Aorta (tissue), 5 donors: ENCODE results near the gene TMEM52. TPM values are rescaled to one million over a fixed set of nuclear protein-coding genes. Genes with fewer than 3 reads are reported as not detected.
A peak's percentile ranks its signal among the peaks of the same experiment; 100 is the strongest.
"Not testable (repeated sequence)": the region's sequence is repeated elsewhere in the genome, so short reads cannot be mapped to it uniquely, and the experiment has no call there.

Experiments used
- ATAC-seq: fragments of 200-7000 bp; cut with Tn5 transposase; one replicate; pipeline ENCODE4 v1.9.1; 2022; ENCODE audit warnings: moderate library complexity; ENCODE audit not compliant: low FRiP score
- DNase-seq, 2 donors: peaks; one replicate each; pipeline ENCODE4 v3.0.0-alpha.2; 2020
- H3K27ac ChIP-seq, 2 donors: one replicate each; pipeline ENCODE4 v1.5.1; 2013; ENCODE audit warnings: low read length in 2 of 2, mild to moderate bottlenecking in 2 of 2, moderate library complexity in 2 of 2, control low read depth in 1 of 2, inconsistent platforms in 1 of 2, low read depth in 1 of 2
- H3K27me3 ChIP-seq, 2 donors: one replicate each; pipeline ENCODE4 v1.6.1; 2013; ENCODE audit warnings: control low read depth in 1 of 2, low read length in 1 of 2, mild to moderate bottlenecking in 1 of 2, moderate library complexity in 1 of 2; ENCODE audit not compliant: insufficient read depth in 2 of 2, control insufficient read depth in 1 of 2
- H3K36me3 ChIP-seq, 2 donors: one replicate each; pipeline ENCODE4 v1.6.1; 2013; ENCODE audit warnings: control low read depth in 1 of 2, low read length in 1 of 2, mild to moderate bottlenecking in 1 of 2; ENCODE audit not compliant: insufficient read depth in 2 of 2, control insufficient read depth in 1 of 2
- H3K4me1 ChIP-seq, 2 donors: one replicate each; pipeline ENCODE4 v1.6.1; 2013; ENCODE audit warnings: low read length in 2 of 2, control low read depth in 1 of 2, mild to moderate bottlenecking in 1 of 2, moderate library complexity in 1 of 2; ENCODE audit not compliant: insufficient read depth in 2 of 2, control insufficient read depth in 1 of 2
- H3K4me3 ChIP-seq, 2 donors: one replicate each; pipeline ENCODE4 v1.5.1; 2013; ENCODE audit warnings: low read length in 2 of 2, control low read depth in 1 of 2, mild to moderate bottlenecking in 1 of 2
- H3K9me3 ChIP-seq: one replicate; pipeline ENCODE4 v1.6.1; 2013; ENCODE audit warnings: mild to moderate bottlenecking, low read length; ENCODE audit not compliant: control insufficient read depth
- WGBS, 2 donors: extraction: QIAGEN DNeasy Blood & Tissue Kit; methylation state at CpG; one replicate each; pipeline ENCODE4 v1.1.7; 2013; 5-methylcytosine and 5-hydroxymethylcytosine counted together
- intact Hi-C, 2 donors: fragments of 100-400 bp; cut with DNase I; formaldehyde crosslinking; loops; one replicate each; pipeline versions ENCODE4 v1.14.2 to v1.15.0; 2022
- polyA plus RNA-seq, 2 donors: library from polyadenylated mRNA; stranded (reverse); fragments of 200-250 nt; gene quantifications; one replicate each; pipeline ENCODE4 v1.2.3, GENCODE V29; 2013
- total RNA-seq, 2 donors: library from RNA; stranded (reverse); fragmentation: NEBNext Ultra II Directional; extraction: Animal tissue kit (Norgen Biotek cat#: 25700); gene quantifications; one replicate each; pipeline ENCODE4 v1.2.1, GENCODE V29; 2021
- donor health status: healthy with polysubstance abuse.
- donor health status: Bipolar disorder and iron deficiency.
- donor health status: DM: no; HTN: no; CAD: no.
- donor health status: DM: no; HTN: no; CAD: no.
- donor health status: DM: yes; HTN: yes; CAD: no.

Gene TMEM52
- total and polyA plus RNA-seq, 4 donors = 0.13 TPM; not detected in 3

DNA sequence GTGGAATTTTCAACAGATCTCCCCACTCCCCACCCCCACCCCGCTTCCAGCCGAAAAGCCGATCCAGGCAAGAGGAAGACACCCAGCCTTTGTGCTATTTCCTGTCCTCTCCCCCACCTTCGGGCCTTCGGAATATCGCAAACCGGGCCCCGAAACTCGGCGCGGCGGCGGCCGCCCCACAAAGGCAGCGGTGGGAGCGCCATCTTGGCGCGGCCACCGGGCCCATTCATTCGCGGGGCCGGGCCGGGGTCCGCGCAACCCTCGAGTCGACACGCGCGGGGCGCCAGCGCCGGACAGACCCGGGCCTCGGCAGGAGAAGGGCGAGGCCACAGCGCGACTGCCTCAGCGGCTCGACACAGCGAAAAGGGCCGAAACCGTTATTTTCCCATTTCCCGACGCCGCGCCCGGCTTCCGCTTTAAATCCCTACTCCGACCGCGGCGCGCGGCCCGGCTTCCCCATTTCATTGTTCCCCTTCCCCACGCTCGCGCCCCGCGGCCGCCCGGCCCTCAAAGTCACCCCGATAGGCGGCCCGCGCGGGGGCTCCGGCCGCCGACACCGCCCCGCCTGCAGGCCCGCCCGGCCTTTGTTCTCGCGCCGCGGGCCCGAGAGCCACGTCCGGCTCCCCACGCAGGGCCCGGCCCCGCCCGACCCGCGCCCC is 29.1 kb downstream of the TMEM52 start:
- peak; percentile 87 to 88 for DNase-seq
- 0% methylated on average over 36 to 88 of the region's 88 CpGs for WGBS, 2 donors

DNA sequence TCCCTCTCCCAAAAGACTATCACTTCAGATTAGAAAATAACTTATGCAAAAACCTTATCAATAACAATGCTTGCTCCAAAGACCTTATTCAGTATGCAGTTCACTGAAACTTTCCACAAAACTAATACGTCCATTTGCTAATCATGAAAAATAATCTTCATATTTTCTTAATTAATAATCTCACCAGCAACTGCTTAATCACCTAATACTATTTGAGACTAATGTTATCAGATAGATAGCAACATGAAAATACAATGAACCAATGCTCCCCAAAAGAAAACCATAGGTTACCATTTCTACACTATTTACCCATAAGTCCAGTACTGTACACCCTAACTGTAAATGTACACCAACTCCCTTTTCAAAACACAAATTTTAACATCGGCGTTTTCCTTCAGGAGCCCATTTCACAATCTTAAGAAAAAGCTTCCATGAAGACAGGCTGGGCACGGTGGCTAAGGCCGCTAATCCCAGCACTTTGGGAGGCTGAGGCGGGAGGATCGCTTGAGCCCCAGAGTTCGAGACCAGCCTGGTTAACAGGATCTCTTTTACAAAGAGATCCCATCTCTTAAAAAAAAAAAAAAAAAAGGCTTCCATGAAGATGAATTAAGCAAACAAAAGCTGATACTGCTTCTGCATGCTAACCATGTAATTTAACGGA is 29.9 kb downstream of the TMEM52 start:
- Histone ChIP-seq H3K36me3 (no peaks in the 10 kb centered on the region), H3K9me3 (no peaks in the 10 kb centered on the region), H3K27ac (no peak overlapping the region), H3K4me1 (no peaks in the 10 kb centered on the region), H3K4me3 (peak overlapping the region; percentile 97 to 99), H3K27me3 (no peaks in the 10 kb centered on the region)
- WGBS, 2 donors = 8 to 10% methylated on average over 9 of the region's 9 CpGs
- intact Hi-C loops = loop anchor here in 1 of 2 donors (10.0 kb wide), 1 partner anchor 74 kb away; no protein-coding TSS in a partner anchor
- no peak for ATAC-seq
- peak in 1 of 2 donors; percentile 13 for DNase-seq

More for the DNA sequence above, 29.1 kb downstream of the TMEM52 start:
- Histone ChIP-seq H3K36me3 (no peaks in the 10 kb centered on the region), H3K4me1 (no peaks in the 10 kb centered on the region), H3K27me3 (no peaks in the 10 kb centered on the region), H3K4me3 (peak overlapping the region; percentile 97 to 99), H3K27ac (peak overlapping the region; percentile 63 to 95), H3K9me3 (no peaks in the 10 kb centered on the region)
- intact Hi-C loops = loop anchor here (5.0 to 10.0 kb wide), 2 partner anchors 75 to 108 kb away; no protein-coding TSS in a partner anchor
- no peak for ATAC-seq

DNA sequence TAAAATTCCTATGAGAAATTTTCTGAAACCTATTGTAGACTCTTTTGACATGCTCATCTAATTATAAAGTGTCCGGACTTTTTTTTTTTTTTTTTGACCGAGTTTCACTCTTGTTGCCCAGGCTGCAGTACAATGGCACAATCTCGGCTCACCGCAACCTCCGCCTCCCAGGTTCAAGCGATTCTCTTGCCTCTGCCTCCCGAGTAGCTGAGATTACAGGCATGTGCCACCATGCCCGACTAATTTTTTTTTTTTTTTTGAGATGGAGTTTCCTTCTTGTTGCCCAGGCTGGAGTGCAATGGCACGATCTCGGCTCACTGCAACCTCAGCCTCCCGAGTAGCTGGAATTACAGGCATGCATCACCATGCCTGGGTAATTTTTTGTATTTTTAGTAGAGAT is 35.2 kb downstream of the TMEM52 start:
- H3K4me1 ChIP-seq, H3K27ac ChIP-seq, H3K27me3 ChIP-seq, H3K36me3 ChIP-seq, H3K9me3 ChIP-seq, H3K4me3 ChIP-seq, ATAC-seq: not testable (repeated sequence)
- peak in 1 of 2 donors; percentile 6 for DNase-seq
- intact Hi-C loops = loop anchor here in 1 of 2 donors (10.0 kb wide), 1 partner anchor 69 kb away; no protein-coding TSS in a partner anchor
- 73 to 74% methylated on average over 11 of the region's 11 CpGs for WGBS, 2 donors

DNA sequence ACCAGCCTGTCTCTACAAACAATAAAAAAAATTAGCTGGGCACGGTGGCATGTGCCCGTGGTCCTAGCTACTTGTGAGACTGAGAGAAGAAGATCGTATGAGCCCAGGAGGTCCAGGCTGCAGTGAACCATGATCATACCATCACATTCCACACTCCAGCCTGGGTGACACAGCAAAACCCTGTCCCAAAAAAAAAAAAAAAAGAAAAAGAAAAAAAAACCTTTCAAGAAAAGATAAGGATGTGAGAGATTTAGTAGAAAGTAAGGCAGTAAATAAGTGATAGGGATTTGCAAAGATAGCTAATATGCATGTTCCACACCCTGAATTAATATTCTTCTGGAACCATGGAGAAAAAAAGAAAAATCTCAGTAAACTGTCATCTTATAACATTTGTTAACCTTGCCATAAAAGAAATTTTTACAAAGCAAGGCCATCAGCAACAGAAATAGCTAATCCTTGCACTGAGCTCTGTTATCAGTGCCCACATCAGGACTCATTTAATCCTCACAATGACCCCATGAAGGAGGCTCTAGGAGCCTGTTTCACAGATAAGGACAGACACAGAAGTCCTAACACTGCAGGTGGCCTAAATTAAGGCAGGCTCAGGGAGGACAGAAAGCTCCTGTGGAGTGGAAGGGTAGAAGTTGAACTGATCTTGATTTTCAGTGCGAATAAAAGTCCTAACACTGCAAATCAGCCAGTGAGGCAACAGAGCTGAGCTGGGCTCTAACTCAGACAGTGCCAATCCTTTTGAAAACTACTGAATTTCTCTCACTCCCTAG is 35.8 kb downstream of the TMEM52 start:
- Histone ChIP-seq H3K27me3 (no peaks in the 10 kb centered on the region), H3K27ac (peak overlapping the region in 1 of 2 donors; percentile 60), H3K4me3 (no peak overlapping the region), H3K4me1 (no peaks in the 10 kb centered on the region), H3K9me3 (no peaks in the 10 kb centered on the region), H3K36me3 (no peaks in the 10 kb centered on the region)
- ATAC-seq = no peak
- 20 to 21% methylated on average over 4 of the region's 4 CpGs for WGBS, 2 donors
- intact Hi-C loops = loop anchor here in 1 of 2 donors (10.0 kb wide), 1 partner anchor 68 kb away; no protein-coding TSS in a partner anchor
- peak in 1 of 2 donors; percentile 20 for DNase-seq

DNA sequence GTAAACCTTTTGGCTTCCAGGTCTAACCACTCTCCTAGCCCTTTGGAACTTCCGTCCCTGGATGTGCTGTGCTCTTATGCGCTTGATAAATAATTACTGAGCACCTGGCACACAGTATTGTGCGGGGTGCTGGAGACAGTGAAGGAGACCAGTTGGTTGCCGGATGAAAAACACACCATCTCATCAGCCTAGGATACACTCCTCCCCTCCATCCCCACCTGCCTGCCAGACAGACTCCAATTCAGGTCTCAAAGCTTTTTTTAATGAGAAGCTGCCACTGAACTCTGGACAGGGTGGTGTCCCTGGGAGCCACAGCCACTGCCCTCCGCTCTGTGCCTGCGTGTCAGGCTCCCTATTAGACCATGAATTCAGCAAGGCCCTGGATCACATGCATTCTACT is 37.4 kb downstream of the TMEM52 start:
- no peaks in the 10 kb centered on the region for H3K27me3 ChIP-seq
- ATAC-seq (no peak), DNase-seq (peak in 1 of 2 donors; percentile 16)
- H3K27ac ChIP-seq = no peak overlapping the region
- no peak overlapping the region for H3K4me3 ChIP-seq
- intact Hi-C loops = loop anchor here in 1 of 2 donors (10.0 kb wide), 1 partner anchor 67 kb away; no protein-coding TSS in a partner anchor
- H3K36me3 ChIP-seq = no peaks in the 10 kb centered on the region
- WGBS, 2 donors = 85 to 86% methylated on average over 6 of the region's 6 CpGs
- H3K4me1 ChIP-seq = no peaks in the 10 kb centered on the region
- H3K9me3 ChIP-seq = no peaks in the 10 kb centered on the region

DNA sequence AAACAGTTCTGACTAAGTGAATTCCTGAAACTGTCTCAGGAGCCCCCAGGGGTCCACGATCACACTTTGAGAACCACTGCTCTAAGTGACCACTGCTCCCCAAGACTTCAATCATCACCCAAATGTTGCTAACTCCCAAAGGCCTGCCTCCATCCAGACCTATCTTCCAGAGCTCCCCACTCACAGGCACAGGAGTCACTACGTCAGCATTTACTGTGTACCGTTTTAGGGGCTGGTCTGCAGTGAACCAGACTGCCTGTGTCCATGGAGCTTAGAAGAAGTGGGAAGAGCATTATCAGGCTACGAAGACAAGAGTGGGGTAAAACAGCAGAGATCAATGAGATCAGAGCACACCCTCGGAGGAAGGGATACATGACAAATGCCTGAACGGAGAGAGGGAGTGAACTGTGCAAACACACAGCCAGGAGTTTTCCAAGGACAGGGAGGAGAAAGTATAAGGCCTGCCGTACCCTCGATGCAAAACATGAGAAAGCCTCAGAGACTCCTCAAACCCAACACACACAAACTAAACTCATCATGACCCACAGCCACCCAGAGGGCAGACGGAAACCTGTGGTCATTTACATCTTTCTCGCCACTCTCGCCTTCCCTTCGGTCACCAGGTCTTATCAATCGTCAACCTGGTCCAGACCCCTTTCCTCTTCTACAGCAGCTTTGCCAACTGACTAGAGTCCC is 38.3 kb downstream of the TMEM52 start:
- H3K27ac ChIP-seq = no peak overlapping the region
- peak in 1 of 2 donors; percentile 17 for DNase-seq
- ATAC-seq = no peak
- H3K27me3 ChIP-seq = no peaks in the 10 kb centered on the region
- no peaks in the 10 kb centered on the region for H3K9me3 ChIP-seq
- no peaks in the 10 kb centered on the region for H3K36me3 ChIP-seq
- H3K4me3 ChIP-seq = no peak overlapping the region
- intact Hi-C loops = loop anchor here in 1 of 2 donors (10.0 kb wide), 1 partner anchor 66 kb away; no protein-coding TSS in a partner anchor
- WGBS, 2 donors = 47 to 48% methylated on average over 13 of the region's 13 CpGs
- H3K4me1 ChIP-seq = no peaks in the 10 kb centered on the region

DNA sequence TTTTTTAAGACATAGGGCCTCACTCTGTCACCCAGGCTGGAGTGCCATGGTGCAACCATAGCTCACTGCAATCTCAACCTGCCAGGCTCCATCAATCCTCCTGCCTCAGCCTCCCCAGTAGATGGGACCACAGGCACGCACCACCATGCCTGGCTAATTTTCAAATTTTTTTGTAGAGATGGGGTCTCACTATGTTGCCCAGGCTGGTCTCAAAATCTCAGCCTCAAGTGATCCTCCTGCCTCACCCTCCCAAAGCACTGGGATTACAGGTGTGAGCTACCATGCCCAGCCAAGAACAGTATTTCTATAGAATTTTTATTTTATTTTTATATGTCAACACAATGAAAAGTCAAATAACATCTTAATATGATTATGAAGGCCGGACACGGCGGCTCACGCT is 39.1 kb downstream of the TMEM52 start:
- Histone ChIP-seq H3K4me1 (no peaks in the 10 kb centered on the region), H3K9me3 (no peaks in the 10 kb centered on the region), H3K27ac (no peak overlapping the region), H3K27me3 (no peaks in the 10 kb centered on the region), H3K4me3 (no peak overlapping the region), H3K36me3 (no peaks in the 10 kb centered on the region)
- ATAC-seq = no peak
- intact Hi-C loops = loop anchor here in 1 of 2 donors (10.0 kb wide), 1 partner anchor 65 kb away; no protein-coding TSS in a partner anchor
- DNase-seq = peak in 1 of 2 donors; percentile 4
- 92 to 93% methylated on average over 5 of the region's 5 CpGs for WGBS, 2 donors

DNA sequence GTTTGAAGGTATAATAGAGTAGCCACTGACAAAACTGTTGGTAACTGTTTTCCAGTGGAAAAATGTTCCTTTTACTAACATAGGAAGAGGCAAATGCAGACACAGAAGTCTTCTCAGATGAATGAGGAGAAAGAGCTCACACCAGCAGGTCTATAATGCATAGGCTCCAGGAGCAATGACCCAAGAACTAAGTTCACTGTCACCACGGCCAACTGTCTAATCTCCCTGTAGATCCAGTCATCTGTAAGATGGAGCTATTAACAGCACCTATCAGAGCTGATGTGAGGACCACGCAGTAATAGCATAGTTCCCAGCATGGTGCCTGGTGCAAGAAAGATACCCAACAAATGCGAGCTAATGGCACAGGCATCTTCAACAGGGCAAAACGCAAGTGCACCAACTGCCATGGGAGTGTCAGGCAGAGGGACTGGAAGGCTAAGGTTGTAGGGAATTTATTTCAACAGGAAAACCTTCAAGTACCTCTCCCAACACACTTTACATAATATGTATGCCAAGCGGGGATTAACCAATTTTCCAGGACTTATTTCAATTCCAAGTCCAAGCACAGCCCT is 41.1 kb downstream of the TMEM52 start:
- H3K27me3 ChIP-seq = no peaks in the 10 kb centered on the region
- no peak overlapping the region for H3K4me3 ChIP-seq
- H3K36me3 ChIP-seq = no peaks in the 10 kb centered on the region
- H3K9me3 ChIP-seq = no peaks in the 10 kb centered on the region
- no peaks in the 10 kb centered on the region for H3K4me1 ChIP-seq
- no peak for DNase-seq
- 79 to 81% methylated on average over 5 of the region's 5 CpGs for WGBS, 2 donors
- no peak for ATAC-seq
- intact Hi-C loops = no loop called here
- H3K27ac ChIP-seq = no peak overlapping the region
